NCI-H2227 (cell line): ENCODE results near the gene EGF.
A peak's percentile ranks its signal among the peaks of the same experiment; 100 is the strongest.

Experiments
- DNase-seq: peaks from one replicate; lab custom pipeline; 2025; ENCODE audit not compliant: unreplicated experiment; lab: John Stamatoyannopoulos, UW

Gene EGF

DNA sequence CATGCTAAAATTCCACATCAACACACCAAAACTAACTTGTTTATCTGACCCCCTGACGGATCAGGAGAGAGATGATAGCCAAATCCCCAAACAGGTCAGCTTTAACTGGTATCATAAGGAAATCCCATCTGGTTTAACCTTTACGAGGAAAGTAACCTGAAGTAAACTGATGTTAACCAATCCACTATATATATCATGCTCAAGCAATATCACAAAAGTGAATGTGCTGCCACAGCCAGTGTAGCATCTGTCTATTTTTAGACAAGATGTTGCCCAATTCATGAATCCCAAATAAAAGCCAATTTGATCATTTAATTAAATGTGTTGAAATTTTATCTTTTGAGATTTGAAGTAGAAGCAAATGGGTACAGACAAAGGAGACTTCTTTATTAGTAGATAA, 44.5 kb downstream of the EGF start:
- no peak for DNase-seq

DNA sequence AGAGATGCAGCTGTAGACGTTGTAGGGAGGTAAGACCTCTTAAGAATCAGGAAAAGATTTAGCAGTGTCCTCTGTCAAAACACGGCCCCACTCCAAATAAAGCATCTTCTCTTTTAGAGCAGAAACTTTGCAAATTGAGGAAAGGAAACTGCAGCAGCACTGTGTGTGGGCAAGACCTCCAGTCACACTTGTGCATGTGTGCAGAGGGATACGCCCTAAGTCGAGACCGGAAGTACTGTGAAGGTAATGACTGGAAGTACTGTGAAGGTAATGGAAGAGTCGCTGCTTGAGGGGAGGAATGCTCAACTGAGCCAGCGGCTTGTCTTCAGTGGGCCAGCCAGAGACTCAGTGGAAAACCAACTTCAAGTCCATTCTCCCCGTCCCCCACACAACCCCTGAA, 46.5 kb downstream of the EGF start:
- DNase-seq: no peak

DNA sequence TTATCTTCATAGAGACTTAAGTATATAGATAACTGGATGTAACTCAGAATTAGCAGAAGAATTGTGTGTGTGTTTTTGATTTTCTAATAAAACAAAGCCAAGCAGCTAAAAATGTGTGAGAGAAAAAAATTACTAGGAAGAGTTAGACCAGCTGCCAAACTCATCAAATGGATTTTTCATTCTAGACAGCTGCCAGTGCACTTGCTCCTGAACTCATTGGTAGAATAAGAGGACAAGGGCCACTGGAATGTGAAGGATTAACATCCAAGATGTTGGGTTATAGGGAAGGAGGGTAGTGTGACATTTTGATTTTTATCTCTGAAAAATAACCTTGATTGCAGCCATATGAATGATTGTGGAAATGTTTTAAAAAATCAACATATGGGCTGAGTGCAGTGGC, 49.7 kb downstream of the EGF start:
- no peak for DNase-seq

DNA sequence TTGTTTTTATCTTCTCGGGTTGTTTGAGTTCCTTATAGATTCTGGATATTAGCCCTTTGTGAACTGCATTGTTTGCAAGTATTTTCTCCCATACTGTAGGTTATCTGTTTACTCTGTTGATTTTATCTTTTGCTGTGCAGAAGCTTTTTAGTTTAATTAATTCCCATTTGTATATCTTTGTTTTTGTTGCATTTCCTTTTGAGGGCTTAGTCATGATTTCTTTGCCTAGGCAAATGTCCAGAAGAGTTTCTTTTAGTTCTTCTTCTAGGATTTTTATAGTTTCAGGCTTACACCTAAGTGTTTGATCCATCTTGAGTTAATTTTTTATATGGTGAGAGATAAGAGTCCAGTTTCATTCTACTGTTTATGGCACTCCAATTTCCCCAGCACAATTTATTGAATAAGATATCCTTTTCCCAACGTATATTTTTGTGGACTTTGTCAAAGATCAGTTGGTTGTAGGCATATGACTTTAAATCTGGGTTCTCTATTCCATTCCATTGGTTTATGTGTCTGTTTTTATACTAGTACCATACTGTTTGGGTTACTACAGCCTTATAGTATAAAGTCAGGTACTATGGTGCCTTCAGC, 54.3 kb downstream of the EGF start:
- DNase-seq: no peak

DNA sequence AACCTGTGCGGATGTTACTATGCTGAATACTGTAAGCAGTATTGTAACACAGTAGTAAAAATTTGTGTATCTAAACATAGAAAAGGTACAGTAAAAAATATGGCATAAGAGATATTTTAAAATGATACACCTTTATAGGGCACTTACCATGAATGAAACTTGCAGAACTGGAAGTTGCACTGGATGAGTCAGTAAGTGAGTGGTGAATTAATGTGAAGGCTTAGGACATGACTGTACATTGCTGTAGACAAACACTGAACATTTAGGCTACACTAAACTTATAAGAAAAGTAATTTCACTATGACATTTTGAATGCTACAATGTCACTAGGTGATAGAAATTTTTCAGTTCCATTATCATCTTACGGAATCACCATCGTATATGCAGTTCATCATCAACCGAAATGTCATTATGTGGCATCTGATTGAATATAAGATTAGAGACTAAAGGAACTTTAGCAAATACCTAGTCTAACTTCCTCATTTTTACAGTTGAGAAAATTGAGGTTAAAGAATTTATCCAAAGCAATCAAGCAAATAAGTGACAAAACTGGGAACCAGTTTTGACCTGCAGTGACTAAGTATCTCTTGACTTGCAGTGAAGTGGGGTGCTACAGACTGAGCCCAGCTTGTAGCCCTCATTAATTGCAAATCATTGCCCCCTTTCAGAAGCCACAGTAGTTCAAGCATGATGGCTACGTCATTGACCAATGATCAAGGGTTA, 55.3 kb downstream of the EGF start:
- no peak for DNase-seq

DNA sequence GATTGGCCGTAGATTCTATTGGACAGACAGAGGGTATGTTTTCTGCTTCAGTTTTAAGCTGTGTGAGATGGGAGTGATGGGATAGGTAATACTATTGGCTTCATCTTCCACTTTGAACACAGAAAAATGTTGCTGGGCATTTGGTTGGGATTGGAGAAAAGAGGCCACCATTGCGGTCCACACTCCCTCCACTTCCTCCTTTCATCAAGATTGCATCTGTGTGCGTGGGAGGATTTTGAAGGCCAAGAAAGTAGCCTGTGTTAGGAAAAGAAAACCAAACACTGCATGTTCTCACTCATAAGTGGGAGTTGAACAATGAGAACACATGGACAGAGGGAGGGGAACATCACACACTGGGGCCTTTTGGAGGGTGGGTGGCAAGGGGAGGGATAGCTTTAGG, 56.4 kb downstream of the EGF start:
- DNase-seq: no peak

DNA sequence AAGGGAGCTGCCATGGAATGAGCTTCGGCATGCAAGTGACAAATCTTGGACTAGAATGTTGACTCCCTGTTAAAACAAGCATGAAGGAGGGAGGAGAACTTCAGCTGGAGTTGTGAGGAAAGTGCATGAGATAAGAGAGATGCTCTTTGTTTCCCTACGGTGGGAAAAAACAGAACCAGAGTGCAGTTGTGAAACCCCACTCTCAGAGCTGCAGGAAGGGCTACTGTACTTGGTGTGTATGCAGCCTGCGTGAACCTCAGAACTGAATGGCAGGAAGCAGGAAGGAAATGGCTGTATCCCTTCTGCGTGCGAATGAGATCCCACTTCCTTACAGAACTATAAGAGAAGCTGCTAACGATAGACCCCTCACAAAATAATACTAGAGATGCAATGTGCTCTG, 57.2 kb downstream of the EGF start:
- no peak for DNase-seq

DNA sequence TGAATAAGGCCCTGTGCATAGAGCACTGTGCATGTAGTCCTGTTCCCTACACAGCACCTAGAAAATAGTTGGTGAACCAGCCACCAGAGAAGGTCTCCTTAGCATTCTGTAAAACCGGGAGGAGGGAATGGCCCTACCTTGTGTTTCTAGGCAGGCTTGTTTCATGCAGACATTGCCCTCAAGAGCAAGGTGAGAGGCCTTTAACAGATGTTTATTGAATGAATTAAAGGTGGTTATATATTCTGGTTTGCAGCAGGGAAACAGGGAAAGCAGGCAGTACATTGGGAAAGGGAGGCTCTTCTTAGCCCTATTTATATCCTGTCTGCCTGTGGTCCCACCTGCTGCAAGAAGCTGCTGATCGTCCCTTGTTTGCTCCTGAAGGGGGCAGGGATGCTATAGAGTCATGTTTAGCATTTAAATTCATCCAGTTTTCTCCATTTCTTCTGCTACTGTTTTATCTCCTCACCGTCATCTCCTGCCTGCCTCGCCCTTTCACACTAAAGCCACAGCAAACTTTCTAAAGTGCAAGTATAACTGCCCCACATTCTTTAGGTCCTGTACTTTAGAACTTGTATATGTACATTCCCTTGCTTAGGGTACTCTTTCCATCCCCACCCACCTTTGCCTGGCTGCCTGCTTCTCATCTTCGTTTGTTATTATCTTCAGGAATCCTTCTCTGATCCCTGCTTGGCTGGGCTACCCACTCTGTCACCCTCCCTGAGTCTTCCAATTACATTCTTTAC, 60.3 kb downstream of the EGF start:
- DNase-seq: no peak

DNA sequence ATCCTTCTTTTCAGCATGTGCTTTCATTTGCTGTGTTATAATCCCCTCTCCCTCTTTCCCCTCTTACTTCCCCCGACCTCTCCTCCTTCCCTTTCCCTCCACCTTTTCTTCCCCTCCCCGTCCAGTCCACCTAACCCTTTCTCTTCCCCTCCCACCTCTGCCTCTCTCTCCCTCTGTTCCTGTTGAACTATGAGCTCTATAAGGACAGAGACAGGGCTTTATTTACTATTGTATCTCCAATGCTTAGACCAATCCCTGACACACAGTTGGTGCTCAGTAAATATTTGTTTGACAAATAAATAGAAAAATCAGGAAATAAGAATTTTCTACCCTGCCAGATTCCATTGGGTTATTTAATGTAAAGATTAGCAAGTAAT, 60.8 kb downstream of the EGF start:
- no peak for DNase-seq

DNA sequence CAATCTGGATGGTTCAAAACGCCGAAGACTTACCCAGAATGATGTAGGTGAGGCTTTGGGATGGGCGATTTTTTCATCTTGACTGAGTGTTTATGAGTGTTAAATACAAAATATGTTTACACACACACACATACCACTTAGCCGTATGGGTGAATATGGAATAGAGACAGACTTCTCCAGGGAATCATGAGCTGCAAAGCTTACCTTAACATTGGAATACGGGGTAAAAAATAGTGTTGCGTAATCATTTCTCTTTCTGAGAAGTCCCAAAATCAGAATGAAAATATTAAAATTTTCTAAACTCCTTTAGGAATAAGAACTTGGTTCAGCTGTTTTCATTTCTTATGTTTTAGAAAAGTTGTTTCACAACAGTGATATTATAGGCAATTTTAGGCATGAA, 63.5 kb downstream of the EGF start:
- no peak for DNase-seq

DNA sequence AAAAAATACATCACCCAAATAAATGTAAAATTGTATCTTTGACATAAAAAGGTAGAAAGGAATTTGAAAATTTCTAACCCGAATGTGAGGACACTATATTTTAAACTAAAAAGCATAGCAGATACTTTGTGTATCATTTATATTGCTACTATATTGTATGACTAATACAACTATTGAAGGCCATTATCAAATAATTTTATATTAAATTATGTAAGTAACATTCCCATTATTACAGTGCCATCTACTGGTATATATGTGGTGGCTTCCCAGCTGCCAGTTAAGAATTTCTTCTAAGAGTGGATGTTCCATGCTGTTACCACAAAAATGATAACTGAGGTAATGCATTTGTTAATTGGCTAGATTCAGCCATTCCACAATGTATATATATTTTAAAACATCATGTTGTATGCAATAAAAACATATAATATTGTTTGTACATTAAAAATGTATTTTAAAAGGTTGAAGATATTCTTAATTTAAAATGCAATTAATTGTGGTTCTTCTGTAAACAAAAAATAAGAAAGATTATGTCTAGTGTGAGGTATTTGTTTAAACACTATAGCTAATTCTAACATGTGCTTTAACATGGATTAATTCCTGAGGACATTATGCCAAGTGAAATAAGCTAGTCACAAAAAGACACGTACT, 65.3 kb downstream of the EGF start:
- DNase-seq: peak; percentile 16

DNA sequence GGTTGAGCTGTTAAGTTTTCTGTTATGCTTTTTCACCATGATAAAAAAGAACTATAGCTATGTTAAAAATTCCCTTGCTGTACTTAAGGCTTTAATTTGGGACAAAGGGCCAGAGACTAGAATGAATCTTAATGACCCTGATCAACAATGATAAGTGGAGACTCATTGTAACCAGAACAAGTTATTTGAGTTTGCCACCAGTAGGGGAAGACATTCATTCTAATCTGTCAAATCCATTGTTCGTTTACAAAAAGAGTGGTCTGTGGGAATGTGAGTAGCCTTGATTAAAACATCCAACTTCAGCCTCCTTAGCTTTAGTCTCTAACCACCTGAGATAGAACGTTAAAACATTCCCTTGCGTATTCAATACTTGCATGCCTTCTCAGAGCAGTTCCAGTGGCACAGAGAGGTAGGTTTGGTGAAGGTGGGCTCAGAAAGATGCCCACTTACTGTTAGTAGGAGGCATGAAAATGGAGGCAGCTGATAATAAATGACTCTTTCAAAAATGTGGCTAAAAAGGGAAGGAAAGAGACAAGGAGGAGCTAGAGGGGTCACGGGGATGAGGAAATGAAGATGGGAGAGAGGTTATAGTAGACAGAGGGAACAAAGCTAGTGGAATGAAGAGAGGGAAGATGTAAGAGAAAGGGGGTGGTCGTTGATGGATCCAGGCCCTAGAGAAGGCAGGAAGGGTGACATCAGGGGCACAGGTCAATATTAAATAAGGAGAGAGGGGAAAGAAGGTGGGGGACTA, 66.2 kb downstream of the EGF start:
- no peak for DNase-seq

DNA sequence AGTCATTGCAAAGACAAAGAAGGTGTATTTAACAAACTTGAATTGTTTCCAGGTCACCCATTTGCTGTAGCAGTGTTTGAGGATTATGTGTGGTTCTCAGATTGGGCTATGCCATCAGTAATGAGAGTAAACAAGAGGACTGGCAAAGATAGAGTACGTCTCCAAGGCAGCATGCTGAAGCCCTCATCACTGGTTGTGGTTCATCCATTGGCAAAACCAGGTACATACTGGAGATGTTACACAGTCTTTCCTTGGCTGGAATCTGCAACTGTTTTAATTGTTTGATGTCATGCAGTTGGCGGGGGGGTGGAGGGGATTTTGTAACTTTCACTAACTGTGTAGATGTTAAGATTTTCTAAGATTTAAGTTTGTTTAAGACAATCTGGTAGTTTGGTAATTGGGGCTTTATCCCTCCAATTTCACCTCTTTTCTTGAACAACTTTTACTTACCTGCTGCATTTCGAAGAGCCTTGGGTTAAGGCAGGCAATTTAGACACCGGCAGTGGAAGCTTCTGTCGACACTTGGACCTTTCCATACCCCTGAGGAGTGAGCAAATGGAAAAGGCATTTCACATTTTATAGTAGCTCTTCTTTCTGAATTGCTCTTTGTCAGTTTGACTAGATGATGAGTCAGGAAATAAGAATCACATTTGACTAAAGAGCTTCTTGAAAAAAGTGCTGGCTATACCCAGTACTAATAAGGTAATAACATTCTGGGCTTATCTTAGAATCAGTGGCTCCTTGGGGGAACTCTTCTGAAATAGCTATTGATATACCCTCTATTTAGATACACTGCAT, 67.4 kb downstream of the EGF start:
- DNase-seq: no peak

DNA sequence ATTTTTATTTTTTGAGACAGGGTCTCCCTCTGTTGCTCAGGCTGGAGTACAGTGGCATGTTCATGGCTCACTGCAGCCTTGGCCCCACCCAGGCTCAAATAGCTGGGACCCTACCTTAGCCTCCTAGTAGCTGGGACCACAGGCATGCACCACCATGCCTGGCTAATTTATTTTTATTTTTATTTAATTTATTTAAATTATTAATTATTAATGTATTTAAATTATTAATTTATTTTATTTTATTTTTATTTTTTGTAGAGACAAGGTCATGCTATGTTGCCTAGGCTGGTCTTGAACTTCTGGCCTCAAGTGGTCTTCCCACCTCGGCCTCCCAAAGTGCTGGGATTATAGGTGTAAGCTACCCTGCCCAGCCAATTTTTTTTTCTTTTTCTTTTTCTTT, 69.3 kb downstream of the EGF start:
- DNase-seq: no peak

DNA sequence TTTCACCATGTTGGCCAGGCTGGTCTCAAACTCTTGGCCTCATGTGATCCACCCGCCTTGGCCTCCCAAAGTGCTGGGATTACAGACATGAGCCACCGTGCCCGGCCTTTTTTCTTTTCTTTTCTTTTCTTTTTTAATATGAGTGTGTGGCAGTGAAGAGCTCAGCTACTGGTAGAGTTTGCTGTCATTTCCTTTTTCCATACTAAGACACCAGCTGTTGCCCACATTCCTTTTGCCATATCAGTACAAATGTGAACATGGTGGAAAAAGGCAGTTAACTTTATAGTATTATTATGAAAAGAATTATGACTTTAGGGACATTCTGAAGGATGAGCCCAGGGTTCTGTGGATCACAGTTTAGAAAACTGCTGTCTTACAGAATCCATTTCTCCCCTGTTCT, 69.8 kb downstream of the EGF start:
- DNase-seq: no peak

DNA sequence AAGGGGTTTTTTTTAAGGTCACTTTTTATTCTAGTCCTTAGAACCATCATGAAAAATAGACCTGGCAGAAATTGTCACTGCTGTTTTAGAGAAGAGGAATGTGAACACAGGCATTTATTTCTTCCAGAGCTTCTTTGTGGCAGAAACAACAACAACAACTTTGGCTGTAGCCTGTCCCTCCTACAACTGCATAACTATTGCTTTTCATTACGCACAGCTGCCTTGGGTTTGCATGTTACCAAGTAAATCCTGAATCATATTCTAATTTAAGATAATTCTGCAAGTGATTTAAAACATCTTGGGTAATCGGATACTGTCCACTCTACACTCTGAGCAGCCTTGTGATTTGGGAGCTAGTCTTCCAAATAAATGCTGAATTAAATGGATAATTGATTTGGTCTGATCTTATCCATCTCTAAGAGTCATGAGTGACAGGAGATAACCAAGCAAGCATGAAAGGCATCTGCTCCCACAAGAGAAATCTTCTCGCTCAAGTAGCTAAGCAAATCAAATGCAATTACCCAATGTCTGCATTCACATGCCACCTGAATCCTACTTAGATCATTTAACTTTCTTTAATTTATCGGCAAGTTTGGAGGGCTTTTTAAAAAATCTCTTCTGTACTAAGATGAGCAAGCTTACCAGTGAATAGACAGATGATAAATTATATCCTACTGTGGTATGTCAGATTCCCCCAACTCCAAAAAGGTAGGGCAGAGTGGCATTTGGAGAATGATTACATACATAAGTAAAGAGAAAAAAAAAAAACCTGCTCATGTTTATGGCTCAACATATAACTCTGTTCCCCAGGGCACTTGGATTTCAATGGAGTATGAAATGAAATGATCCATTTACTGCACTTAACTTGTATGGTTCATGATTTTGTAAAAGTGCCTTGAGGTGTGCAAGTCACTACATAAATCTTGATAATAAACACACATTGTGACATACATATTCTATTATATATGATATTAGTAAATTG, 73.6 kb downstream of the EGF start:
- DNase-seq: no peak

DNA sequence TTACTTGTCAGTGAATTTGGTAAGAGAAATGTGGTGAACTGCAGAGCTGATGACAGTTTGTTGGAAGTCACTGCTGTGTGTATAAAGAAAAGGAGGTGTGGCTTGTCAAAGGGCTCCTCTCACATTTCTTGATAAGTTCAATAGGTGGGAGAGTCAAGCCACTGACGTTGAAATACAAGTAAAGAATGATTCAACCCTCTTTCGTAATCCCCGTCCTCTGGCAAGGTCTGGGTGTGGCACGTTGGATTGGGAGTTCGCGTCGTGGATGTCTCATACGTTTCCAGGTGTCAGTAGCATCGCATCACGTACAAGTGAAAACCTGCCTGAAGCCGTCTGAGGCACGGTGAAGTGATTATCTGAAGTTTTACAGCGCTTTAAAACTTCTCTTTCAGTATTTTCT, 76.4 kb downstream of the EGF start:
- DNase-seq: no peak

DNA sequence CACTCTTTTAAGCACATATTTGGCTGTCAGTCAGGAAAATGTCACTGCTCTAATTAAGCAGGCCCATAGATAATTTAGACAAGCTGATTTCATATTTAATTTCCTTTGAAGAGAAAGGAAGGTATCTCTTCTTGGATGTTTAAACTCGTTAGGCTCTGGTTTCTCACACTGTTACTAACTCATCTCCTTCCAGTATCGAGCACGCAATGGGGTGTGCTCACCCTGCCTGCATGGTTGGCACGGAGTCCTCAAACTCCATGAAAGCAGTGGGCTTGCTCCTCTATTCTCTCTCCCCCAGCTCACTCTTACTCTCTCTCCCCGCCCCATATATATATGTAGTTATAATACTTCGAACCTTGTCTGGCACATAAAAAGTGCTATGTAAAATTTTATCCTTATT, 76.9 kb downstream of the EGF start:
- DNase-seq: no peak
